ENCODE results near the gene ZDHHC8. TPM values are rescaled to one million over a fixed set of nuclear protein-coding genes. Genes with fewer than 3 reads are reported as not detected.

The ZDHHC8 gene
- total and polyA plus RNA-seq, 2 donors (not counting 3 experiments of a cell fraction or from before 2014, with no cell fraction given), result 49.8 to 131 TPM

DNA sequence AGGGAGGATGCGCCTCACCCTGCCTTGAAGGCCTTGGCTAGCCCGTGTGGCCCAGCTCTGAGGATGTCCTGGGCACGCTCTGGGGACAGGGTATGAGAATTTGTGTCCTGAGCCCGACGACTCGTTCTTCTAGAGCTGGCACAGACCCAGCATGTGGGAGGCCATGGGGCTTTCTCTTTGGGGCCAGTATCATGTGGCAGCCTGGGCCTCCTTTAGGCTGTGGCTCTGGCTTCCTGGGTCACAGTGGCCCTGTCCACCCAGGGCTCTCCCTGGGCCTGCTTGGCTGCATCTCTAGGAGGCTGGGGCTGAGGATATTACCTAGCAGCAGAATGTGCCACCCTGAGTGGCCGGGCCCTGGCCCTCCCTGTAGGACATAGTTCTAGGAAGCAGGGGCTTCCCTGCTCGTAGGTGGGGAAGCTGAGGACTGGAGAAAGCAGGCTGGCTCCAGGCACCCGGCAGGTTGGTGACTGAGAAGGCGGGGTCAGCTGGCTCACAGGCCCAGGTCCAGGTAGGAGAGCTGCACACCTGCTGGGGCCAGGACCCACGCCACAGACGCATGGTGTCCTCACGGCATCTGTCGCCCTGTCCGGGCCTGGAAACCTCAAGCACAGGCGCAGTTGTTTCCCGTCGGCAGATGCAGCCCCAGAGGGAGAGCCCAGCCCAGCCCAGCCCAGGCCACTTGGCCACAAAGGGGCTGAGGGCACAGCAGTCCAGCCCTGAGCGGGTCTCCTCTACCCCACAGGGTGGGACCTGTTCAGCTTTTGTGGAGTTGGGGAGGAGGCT, 12.5 kb downstream of the ZDHHC8 start:
- FAIRE-seq, result no peak
- H3K9me3 ChIP-seq (replicated peaks; ENCODE audit: control insufficient read depth, insufficient read depth, low read length), result no peaks in the 10 kb centered on the region
- no peak overlapping the region for H2AFZ ChIP-seq (ENCODE audit: low read depth, low read length)
- H3K4me2 ChIP-seq (ENCODE audit: insufficient read depth, low read length), result no peak overlapping the region
- H3K4me1 ChIP-seq (ENCODE audit: control insufficient read depth, extremely low read depth, insufficient read depth, low read length), result no peaks in the 10 kb centered on the region
- H3K79me2 ChIP-seq (ENCODE audit: control insufficient read depth, insufficient read depth, low read length), result peaks cover 2% of the 10 kb centered on the region
- intact Hi-C loops (cut with micrococcal nuclease), result no loop called here
- POLR2A ChIA-PET, result no interaction called here
- CTCF ChIA-PET, result no interaction called here
- TF ChIP-seq EZH2 (IDR thresholded peaks at IDR 0.05; ENCODE audit: borderline replicate concordance, low read depth, low read length, severe bottlenecking) (no peak), MYC (IDR thresholded peaks at IDR 0.05; ENCODE audit: low read depth, low read length) (no peak), POLR2AphosphoS5 (IDR thresholded peaks at IDR 0.05; ENCODE audit: insufficient read depth, low read depth, low read length) (no peak), GATA2 (IDR thresholded peaks at IDR 0.05; ENCODE audit: insufficient read depth, insufficient read length, low read depth, low read length) (no peak), FOS (IDR thresholded peaks at IDR 0.05; ENCODE audit: borderline replicate concordance, insufficient read depth, low read length) (no peak), POLR2A (IDR thresholded peaks at IDR 0.05; ENCODE audit: low read depth, low read length) (no peak), JUN (IDR thresholded peaks at IDR 0.05; ENCODE audit: borderline replicate concordance, insufficient read depth, insufficient read length, low read depth) (no peak)
- TF ChIP-seq, protein P1, sequence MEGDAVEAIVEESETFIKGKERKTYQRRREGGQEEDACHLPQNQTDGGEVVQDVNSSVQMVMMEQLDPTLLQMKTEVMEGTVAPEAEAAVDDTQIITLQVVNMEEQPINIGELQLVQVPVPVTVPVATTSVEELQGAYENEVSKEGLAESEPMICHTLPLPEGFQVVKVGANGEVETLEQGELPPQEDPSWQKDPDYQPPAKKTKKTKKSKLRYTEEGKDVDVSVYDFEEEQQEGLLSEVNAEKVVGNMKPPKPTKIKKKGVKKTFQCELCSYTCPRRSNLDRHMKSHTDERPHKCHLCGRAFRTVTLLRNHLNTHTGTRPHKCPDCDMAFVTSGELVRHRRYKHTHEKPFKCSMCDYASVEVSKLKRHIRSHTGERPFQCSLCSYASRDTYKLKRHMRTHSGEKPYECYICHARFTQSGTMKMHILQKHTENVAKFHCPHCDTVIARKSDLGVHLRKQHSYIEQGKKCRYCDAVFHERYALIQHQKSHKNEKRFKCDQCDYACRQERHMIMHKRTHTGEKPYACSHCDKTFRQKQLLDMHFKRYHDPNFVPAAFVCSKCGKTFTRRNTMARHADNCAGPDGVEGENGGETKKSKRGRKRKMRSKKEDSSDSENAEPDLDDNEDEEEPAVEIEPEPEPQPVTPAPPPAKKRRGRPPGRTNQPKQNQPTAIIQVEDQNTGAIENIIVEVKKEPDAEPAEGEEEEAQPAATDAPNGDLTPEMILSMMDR (IDR thresholded peaks at IDR 0.05; ENCODE audit: extremely low read depth in 1 of 2, insufficient read depth in 1 of 2, low read depth in 1 of 2, low read length in 2 of 2), result no peak
- TF ChIP-seq, protein P2, sequence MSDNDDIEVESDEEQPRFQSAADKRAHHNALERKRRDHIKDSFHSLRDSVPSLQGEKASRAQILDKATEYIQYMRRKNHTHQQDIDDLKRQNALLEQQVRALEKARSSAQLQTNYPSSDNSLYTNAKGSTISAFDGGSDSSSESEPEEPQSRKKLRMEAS (IDR thresholded peaks at IDR 0.05; ENCODE audit: insufficient read depth, insufficient read length), result no peak
- no peak for DNase-seq (ENCODE audit: low read depth, low spot score)
- H4K20me1 ChIP-seq (replicated peaks; ENCODE audit: control insufficient read depth, extremely low read depth, insufficient read depth, low read length), result no peaks in the 10 kb centered on the region
- BruUV-seq (replicated peaks), result no TSS peak
- H3K27ac ChIP-seq (ENCODE audit: insufficient read depth, low read depth, low read length), result no peak overlapping the region
- H3K36me3 ChIP-seq (ENCODE audit: control insufficient read depth in 2 of 2, extremely low read depth in 1 of 2, insufficient read depth in 2 of 2, low read length in 2 of 2), result peaks cover 3 to 18% of the 10 kb centered on the region in 2 experiments
- H3K9me1 ChIP-seq (replicated peaks; ENCODE audit: control insufficient read depth, extremely low read depth, insufficient read depth, low read length), result no peaks in the 10 kb centered on the region
- H3K9ac ChIP-seq (replicated peaks; ENCODE audit: extremely low read depth, insufficient read depth, low read length), result no peak overlapping the region
- H3K4me3 ChIP-seq (replicated peaks in 1 of 3; ENCODE audit: insufficient read depth in 1 of 3, low read depth in 1 of 3, low read length in 3 of 3), result no peak overlapping the region
- dilution Hi-C loops (cut with MboI; ENCODE audit: extremely low pct_ligation_motif_present, low sequenced_read_pairs), result no loop called here
- H3K27me3 ChIP-seq (ENCODE audit: control insufficient read depth in 2 of 2, insufficient read depth in 2 of 2, low read length in 2 of 2), result no peaks in the 10 kb centered on the region
